GM23248 (cell line): Measurements from ENCODE around the gene OMG.

Source experiments
- EZH2 ChIP-seq: fragments of 200-600 bp; sonication (generic); IDR thresholded peaks from 2 replicates; pipeline ENCODE4 v1.6.1; 2018; ENCODE audit warnings: antibody characterized with exemption, mild to moderate bottlenecking; ENCODE audit not compliant: insufficient read depth, poor library complexity, severe bottlenecking
- EZH2phosphoT487 ChIP-seq: fragments of 200-600 bp; sonication (generic); IDR thresholded peaks from 2 replicates; pipeline ENCODE4 v1.6.1; 2018; ENCODE audit warnings: antibody characterized with exemption, moderate library complexity, mild to moderate bottlenecking, low read depth; ENCODE audit not compliant: insufficient read depth

- TF ChIP-seq EZH2phosphoT487, result no peak
- TF ChIP-seq EZH2, result no peak
Observed at GRCh38 chr17:31321966-31322365, 24.9 kb upstream of the OMG start.
